K562 (cell line): ENCODE results near the gene GALNT9. TPM values are rescaled to one million over a fixed set of nuclear protein-coding genes. Genes with fewer than 3 reads are reported as not detected.

ENCODE experiments used
- ATAC-seq: fragments of 200-7000 bp; cut with Tn5 transposase; 3 replicates; pipeline ENCODE4 v1.9.1; 2020; ENCODE audit warnings: moderate library complexity
- BruUV-seq: library from RNA; stranded (reverse); fragments of 400-500 nt; replicated peaks from 2 replicates; lab custom pipeline; 2021; lab: Mats Ljungman, UMichigan
- CTCF ChIA-PET: fragments of 300-600 bp; formaldehyde crosslinking; extraction: SDS; loops from one replicate; lab custom pipeline; 2021; ENCODE audit warnings: low intra/inter-chr PET ratio; lab: Yijun Ruan, JAX
- POLR2A ChIA-PET: fragments of 300-600, 350-650 bp; sonication (Branson Sonifier 250); formaldehyde crosslinking; extraction: SDS; loops from one replicate; lab custom pipeline; 2021; ENCODE audit warnings: antibody characterized with exemption, inconsistent platforms; lab: Yijun Ruan, JAX
- DNase-seq, 4 experiments: peaks; one replicate each; pipeline versions ENCODE4 v3.0.0 to v3.0.0-alpha.2; 2011 to 2018; ENCODE audit warnings: low spot score in 3 of 4, mixed read lengths in 3 of 4; ENCODE audit errors: extremely low read depth in 1 of 4
- FAIRE-seq: peaks from 2 replicates; lab custom pipeline; 2011; peaks lifted over from hg19 to GRCh38; lab: Jason Lieb, UNC
- H2AFZ ChIP-seq: 2 replicates; pipeline ENCODE4 v1.6.0; 2011; ENCODE audit warnings: low read depth, low read length, control low read depth, inconsistent platforms
- H3K27ac ChIP-seq: fragments of 200-600 bp; 3 replicates; pipeline ENCODE4 v1.8.0; 2011; ENCODE audit warnings: low read depth, mild to moderate bottlenecking, control low read depth, inconsistent platforms, low read length, moderate library complexity, mixed read lengths; ENCODE audit errors: extremely low read depth
- H3K27me3 ChIP-seq, 2 experiments: fragments of 300-600 bp in 1 of 2; 2 replicates in 1 of 2; 3 replicates in 1 of 2; pipeline versions ENCODE4 v1.6.0 to v1.8.0; 2011; ENCODE audit warnings: inconsistent platforms in 2 of 2, low read length in 2 of 2, mild to moderate bottlenecking in 1 of 2, mixed read lengths in 1 of 2, moderate library complexity in 1 of 2; ENCODE audit not compliant: control insufficient read depth in 2 of 2, insufficient read depth in 2 of 2
- H3K36me3 ChIP-seq: fragments of 300-600 bp; 3 replicates; pipeline ENCODE4 v1.8.0; 2011; ENCODE audit warnings: mild to moderate bottlenecking, low read length, inconsistent platforms; ENCODE audit not compliant: control insufficient read depth, insufficient read depth
- H3K4me1 ChIP-seq, 2 experiments: fragments of 200-600 bp in 1 of 2; replicated peaks in 1 of 2; 2 replicates in 1 of 2; 3 replicates in 1 of 2; pipeline versions ENCODE4 v1.5.1 to v1.8.0; 2011; ENCODE audit warnings: inconsistent platforms in 2 of 2, low read length in 2 of 2, mild to moderate bottlenecking in 1 of 2, mixed read lengths in 1 of 2, moderate library complexity in 1 of 2; ENCODE audit not compliant: control insufficient read depth in 2 of 2, insufficient read depth in 2 of 2
- H3K4me2 ChIP-seq: 2 replicates; pipeline ENCODE4 v1.6.1; 2011; ENCODE audit warnings: low read length, control low read depth, inconsistent platforms, mixed read lengths; ENCODE audit not compliant: insufficient read depth
- H3K4me3 ChIP-seq: fragments of 200-600 bp; sonication (generic), shearing (Covaris generic); 2 replicates; pipeline ENCODE4 v1.5.1; 2016; ENCODE audit warnings: control low read depth, inconsistent platforms
- H3K79me2 ChIP-seq: fragments of 200-600 bp; 3 replicates; pipeline ENCODE4 v1.8.0; 2011; ENCODE audit warnings: low read length, inconsistent platforms; ENCODE audit not compliant: control insufficient read depth, insufficient read depth
- H3K9ac ChIP-seq, 2 experiments: 2 replicates each; pipeline versions ENCODE4 v1.6.0 to v1.6.1; 2011; ENCODE audit warnings: low read depth in 2 of 2, low read length in 2 of 2, control low read depth in 1 of 2, inconsistent platforms in 1 of 2, mild to moderate bottlenecking in 1 of 2, mixed read lengths in 1 of 2; ENCODE audit not compliant: insufficient read depth in 1 of 2
- H3K9me1 ChIP-seq: one replicate; pipeline ENCODE4 v1.6.0; 2011; ENCODE audit warnings: inconsistent platforms, mild to moderate bottlenecking, low read length, moderate library complexity; ENCODE audit not compliant: control insufficient read depth, insufficient read depth
- H3K9me3 ChIP-seq: replicated peaks from 2 replicates; pipeline ENCODE4 v1.5.1; 2011; ENCODE audit warnings: low read depth, low read length, inconsistent platforms; ENCODE audit not compliant: control insufficient read depth, insufficient read depth
- H4K20me1 ChIP-seq: replicated peaks from 2 replicates; pipeline ENCODE4 v1.6.1; 2011; ENCODE audit warnings: low read length, inconsistent platforms, mixed read lengths; ENCODE audit not compliant: control insufficient read depth, insufficient read depth
- ARID2 ChIP-seq: fragments of 450-650 bp; IDR thresholded peaks from 2 replicates; pipeline ENCODE4 v1.6.1; 2017; ENCODE audit warnings: antibody characterized with exemption, mild to moderate bottlenecking
- CBX3 ChIP-seq, 2 experiments: IDR thresholded peaks; 1 replicate in 1 of 2; 2 replicates in 1 of 2; pipeline ENCODE4 v1.6.1; 2012; ENCODE audit warnings: inconsistent platforms in 2 of 2, low read length in 2 of 2, borderline replicate concordance in 1 of 2, control low read depth in 1 of 2
- EHMT2 ChIP-seq: fragments of 450-650 bp; IDR thresholded peaks from 2 replicates; pipeline ENCODE4 v1.6.1; 2018; ENCODE audit warnings: antibody characterized with exemption
- ETS2 ChIP-seq: IDR thresholded peaks from 2 replicates; pipeline ENCODE4 v1.6.1; 2016; ENCODE audit warnings: borderline replicate concordance, missing genetic modification characterization, mild to moderate bottlenecking, moderate library complexity, missing compliant biosample characterization; ENCODE audit not compliant: poor library complexity, severe bottlenecking
- HDAC6 ChIP-seq: IDR thresholded peaks from 2 replicates; pipeline ENCODE4 v1.6.1; 2012; ENCODE audit warnings: low read depth, mild to moderate bottlenecking, control low read depth, inconsistent platforms, low read length, moderate library complexity
- MAFF ChIP-seq: IDR thresholded peaks from 2 replicates; pipeline ENCODE4 v1.6.1; 2012; ENCODE audit warnings: low read length, improper control_type of control experiment
- NFXL1 ChIP-seq: fragments of 450-650 bp; formaldehyde crosslinking; IDR thresholded peaks from 2 replicates; pipeline ENCODE4 v1.4.0; 2021; ENCODE audit warnings: mild to moderate bottlenecking
- NR2C2 ChIP-seq, 2 experiments: fragments of 200-800 bp in 1 of 2; sonication (Bioruptor generic) in 1 of 2; sonication (generic) in 1 of 2; formaldehyde crosslinking in 1 of 2; IDR thresholded peaks; 2 replicates each; pipeline versions ENCODE4 v1.6.1 to v1.8.0; 2016 to 2022; ENCODE audit warnings: mild to moderate bottlenecking in 1 of 2, missing compliant biosample characterization in 1 of 2, missing genetic modification characterization in 1 of 2, missing genetic modification reagents in 1 of 2
- POLR2AphosphoS5 ChIP-seq: IDR thresholded peaks from 2 replicates; pipeline ENCODE4 v1.6.1; 2011; ENCODE audit warnings: mild to moderate bottlenecking, low read depth, low read length, moderate library complexity; ENCODE audit not compliant: control insufficient read depth, insufficient read depth
- PYGO2 ChIP-seq: fragments of 450-650 bp; IDR thresholded peaks from 2 replicates; pipeline ENCODE4 v1.6.1; 2016; ENCODE audit warnings: mild to moderate bottlenecking, missing genetic modification characterization, moderate library complexity, missing compliant biosample characterization
- SMAD2 ChIP-seq: fragments of 150-350 bp; IDR thresholded peaks from 2 replicates; pipeline ENCODE4 v1.6.1; 2014; ENCODE audit warnings: low read depth, mild to moderate bottlenecking, low read length
- TAF1 ChIP-seq: IDR thresholded peaks from 2 replicates; pipeline ENCODE4 v1.6.1; 2011; ENCODE audit warnings: mild to moderate bottlenecking, low read length, moderate library complexity; ENCODE audit not compliant: insufficient read depth, control insufficient read depth, severe bottlenecking; ENCODE audit errors: extremely low read depth
- ZNF217 ChIP-seq: sonication (generic); formaldehyde crosslinking; IDR thresholded peaks from 2 replicates; pipeline ENCODE4 v1.8.0; 2022; ENCODE audit warnings: mild to moderate bottlenecking, missing genetic modification reagents
- whole genome bisulfite sequencing: fragments of 100-300 bp; shearing (Covaris generic); methylation state at CpG from one replicate; pipeline ENCODE4 v1.1.6; 2016; ENCODE audit warnings: low coverage, mixed read lengths; ENCODE audit not compliant: insufficient coverage; ENCODE audit errors: missing lambda C conversion rate; 5-methylcytosine and 5-hydroxymethylcytosine counted together
- in situ Hi-C: fragments of 300-500 bp; cut with MboI; formaldehyde crosslinking; loops from 4 replicates; pipeline ENCODE4 v1.15.0; 2018; ENCODE audit warnings: inconsistent platforms, mixed read lengths
- intact Hi-C: fragments of 100-400 bp; cut with micrococcal nuclease; formaldehyde crosslinking; loops from 2 replicates; pipeline ENCODE4 v1.14.2; 2022
- polyA plus RNA-seq, 8 experiments: library from polyadenylated mRNA; depleted of rRNA in 4 of 8; stranded (reverse) in 5 of 8; unstranded in 3 of 8; fragments of >200 nt; fragmentation: Nextera tagmentation in 2 of 8; fragmentation: Illumina TruSeq in 1 of 8; extraction: Ambion mirVana in 2 of 8; extraction: Trizol in 1 of 8; gene quantifications; 2 replicates each; pipeline versions ENCODE4 v1.2.1 to v1.2.3, GENCODE V29; 2011 to 2014; ENCODE audit warnings: inconsistent platforms in 1 of 8, missing spikeins in 1 of 8
- total RNA-seq, 7 experiments: library from RNA; depleted of rRNA in 6 of 7; stranded (reverse); fragments of >200 nt in 6 of 7; fragmentation: Illumina TruSeq in 2 of 7; extraction: Trizol in 2 of 7; gene quantifications; 2 replicates each; pipeline versions ENCODE4 v1.2.1 to v1.2.3, GENCODE V29; 2011 to 2021; ENCODE audit warnings: low replicate concordance in 1 of 7
- TF ChIP-seq, protein P1 (sequence below): sonication (generic); formaldehyde crosslinking; IDR thresholded peaks from 2 replicates; pipeline ENCODE4 v1.8.0; 2022; ENCODE audit warnings: missing genetic modification reagents, mild to moderate bottlenecking, borderline replicate concordance
- TF ChIP-seq, protein P2 (sequence below): fragments of 250-450 bp; sonication (Bioruptor Pico); IDR thresholded peaks from 2 replicates; pipeline ENCODE4 v1.5.0; 2022; ENCODE audit warnings: mild to moderate bottlenecking
- TF ChIP-seq, protein P3 (sequence below): fragments of 450-650 bp; IDR thresholded peaks from 2 replicates; pipeline ENCODE4 v1.6.1; 2017; ENCODE audit warnings: mild to moderate bottlenecking, moderate library complexity

Gene GALNT9
- total and polyA plus RNA-seq, 9 of the 15 experiments (the other 6 are each of a cell fraction or from before 2014, with no cell fraction given): not detected

DNA sequence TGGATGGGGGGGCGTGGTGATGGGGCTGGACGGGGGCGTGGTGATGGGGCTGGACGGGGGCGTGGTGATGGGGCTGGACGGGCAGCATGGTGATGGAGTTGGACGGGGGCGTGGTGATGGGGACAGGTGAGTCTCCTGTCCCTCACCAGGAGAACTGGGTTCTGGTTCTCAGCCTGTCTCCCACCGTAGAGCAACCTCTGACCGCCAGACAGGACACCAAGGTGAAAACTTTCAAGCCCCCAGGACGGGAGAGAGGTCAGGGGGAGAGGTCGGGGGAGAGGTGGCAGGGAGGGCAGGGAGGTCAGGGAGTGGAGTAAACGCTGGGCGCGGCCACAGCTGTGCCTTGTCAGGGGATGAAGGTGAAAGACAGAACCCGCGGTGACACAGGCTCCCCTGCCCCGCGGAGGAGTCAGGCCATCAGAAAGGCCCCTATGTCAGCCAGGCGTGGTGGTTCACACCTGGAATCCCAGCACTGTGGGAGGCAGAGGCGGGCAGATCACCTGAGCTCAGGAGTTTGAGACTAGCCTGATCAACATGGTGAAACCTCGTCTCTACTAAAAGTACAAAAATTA, 84.6 kb downstream of the GALNT9 start:
- BruUV-seq: no TSS peak
- H2AFZ ChIP-seq: no peak overlapping the region
- H3K4me2 ChIP-seq: no peak overlapping the region
- H3K9ac ChIP-seq: no peak overlapping the region
- WGBS: 44% methylated on average over 12 of the region's 22 CpGs
- CTCF ChIA-PET: no interaction called here
- no peaks in the 10 kb centered on the region for H3K79me2 ChIP-seq
- H3K9me3 ChIP-seq: no peaks in the 10 kb centered on the region
- H3K4me1 ChIP-seq: peaks cover 0 to 11% of the 10 kb centered on the region in 2 experiments; a peak in 1 of 5 replicates
- no peak overlapping the region for H3K4me3 ChIP-seq
- H4K20me1 ChIP-seq: 0 out of 2 replicates have a peak, but pooled peaks cover 2% of the 10 kb centered on the region
- intact Hi-C loops (no loop called here), in situ Hi-C loops (no loop called here)
- H3K9me1 ChIP-seq: no peaks in the 10 kb centered on the region
- peaks cover 34 to 38% of the 10 kb centered on the region in 2 experiments for H3K27me3 ChIP-seq
- DNase-seq (no peak), ATAC-seq (no peak), FAIRE-seq (no peak)
- POLR2A ChIA-PET: no interaction called here
- TF ChIP-seq POLR2AphosphoS5 (no peak), NR2C2 (CRISPR knock-in tag; IDR thresholded peaks at IDR 0.05) (no peak), NR2C2 (tag; IDR thresholded peaks at IDR 0.05) (no peak), ZNF217 (CRISPR knock-in tag) (no peak), PYGO2 (tag) (no peak), ARID2 (no peak), MAFF (no peak), ETS2 (tag) (no peak), TAF1 (no peak), SMAD2 (no peak), HDAC6 (no peak), CBX3 (IDR thresholded peaks at IDR 0.05; ENCODE audit: borderline replicate concordance in 1 of 2, low read length in 2 of 2) (no peak), EHMT2 (no peak), NFXL1 (CRISPR knock-in tag) (no peak)
- TF ChIP-seq, protein P1, sequence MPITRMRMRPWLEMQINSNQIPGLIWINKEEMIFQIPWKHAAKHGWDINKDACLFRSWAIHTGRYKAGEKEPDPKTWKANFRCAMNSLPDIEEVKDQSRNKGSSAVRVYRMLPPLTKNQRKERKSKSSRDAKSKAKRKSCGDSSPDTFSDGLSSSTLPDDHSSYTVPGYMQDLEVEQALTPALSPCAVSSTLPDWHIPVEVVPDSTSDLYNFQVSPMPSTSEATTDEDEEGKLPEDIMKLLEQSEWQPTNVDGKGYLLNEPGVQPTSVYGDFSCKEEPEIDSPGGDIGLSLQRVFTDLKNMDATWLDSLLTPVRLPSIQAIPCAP (CRISPR knock-in tag): no peak
- TF ChIP-seq, protein P2, sequence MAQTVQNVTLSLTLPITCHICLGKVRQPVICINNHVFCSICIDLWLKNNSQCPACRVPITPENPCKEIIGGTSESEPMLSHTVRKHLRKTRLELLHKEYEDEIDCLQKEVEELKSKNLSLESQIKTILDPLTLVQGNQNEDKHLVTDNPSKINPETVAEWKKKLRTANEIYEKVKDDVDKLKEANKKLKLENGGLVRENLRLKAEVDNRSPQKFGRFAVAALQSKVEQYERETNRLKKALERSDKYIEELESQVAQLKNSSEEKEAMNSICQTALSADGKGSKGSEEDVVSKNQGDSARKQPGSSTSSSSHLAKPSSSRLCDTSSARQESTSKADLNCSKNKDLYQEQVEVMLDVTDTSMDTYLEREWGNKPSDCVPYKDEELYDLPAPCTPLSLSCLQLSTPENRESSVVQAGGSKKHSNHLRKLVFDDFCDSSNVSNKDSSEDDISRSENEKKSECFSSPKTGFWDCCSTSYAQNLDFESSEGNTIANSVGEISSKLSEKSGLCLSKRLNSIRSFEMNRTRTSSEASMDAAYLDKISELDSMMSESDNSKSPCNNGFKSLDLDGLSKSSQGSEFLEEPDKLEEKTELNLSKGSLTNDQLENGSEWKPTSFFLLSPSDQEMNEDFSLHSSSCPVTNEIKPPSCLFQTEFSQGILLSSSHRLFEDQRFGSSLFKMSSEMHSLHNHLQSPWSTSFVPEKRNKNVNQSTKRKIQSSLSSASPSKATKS: no peak
- TF ChIP-seq, protein P3, sequence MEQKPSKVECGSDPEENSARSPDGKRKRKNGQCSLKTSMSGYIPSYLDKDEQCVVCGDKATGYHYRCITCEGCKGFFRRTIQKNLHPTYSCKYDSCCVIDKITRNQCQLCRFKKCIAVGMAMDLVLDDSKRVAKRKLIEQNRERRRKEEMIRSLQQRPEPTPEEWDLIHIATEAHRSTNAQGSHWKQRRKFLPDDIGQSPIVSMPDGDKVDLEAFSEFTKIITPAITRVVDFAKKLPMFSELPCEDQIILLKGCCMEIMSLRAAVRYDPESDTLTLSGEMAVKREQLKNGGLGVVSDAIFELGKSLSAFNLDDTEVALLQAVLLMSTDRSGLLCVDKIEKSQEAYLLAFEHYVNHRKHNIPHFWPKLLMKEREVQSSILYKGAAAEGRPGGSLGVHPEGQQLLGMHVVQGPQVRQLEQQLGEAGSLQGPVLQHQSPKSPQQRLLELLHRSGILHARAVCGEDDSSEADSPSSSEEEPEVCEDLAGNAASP: no peak
- no peak overlapping the region for H3K27ac ChIP-seq
- H3K36me3 ChIP-seq: no peaks in the 10 kb centered on the region
